ENCODE measurements around the gene TMUB1.

TMUB1 gene

GRCh38 chr7:151083071-151083823 is at the start of gene TMUB1:
Gene TMUB1, minus strand, starts transcription at chr7:151083493. Its CDS starts 930 bp downstream, at chr7:151082563.
- DNase-seq (ENCODE audit: low read depth), result peak; percentile 79

DNA sequence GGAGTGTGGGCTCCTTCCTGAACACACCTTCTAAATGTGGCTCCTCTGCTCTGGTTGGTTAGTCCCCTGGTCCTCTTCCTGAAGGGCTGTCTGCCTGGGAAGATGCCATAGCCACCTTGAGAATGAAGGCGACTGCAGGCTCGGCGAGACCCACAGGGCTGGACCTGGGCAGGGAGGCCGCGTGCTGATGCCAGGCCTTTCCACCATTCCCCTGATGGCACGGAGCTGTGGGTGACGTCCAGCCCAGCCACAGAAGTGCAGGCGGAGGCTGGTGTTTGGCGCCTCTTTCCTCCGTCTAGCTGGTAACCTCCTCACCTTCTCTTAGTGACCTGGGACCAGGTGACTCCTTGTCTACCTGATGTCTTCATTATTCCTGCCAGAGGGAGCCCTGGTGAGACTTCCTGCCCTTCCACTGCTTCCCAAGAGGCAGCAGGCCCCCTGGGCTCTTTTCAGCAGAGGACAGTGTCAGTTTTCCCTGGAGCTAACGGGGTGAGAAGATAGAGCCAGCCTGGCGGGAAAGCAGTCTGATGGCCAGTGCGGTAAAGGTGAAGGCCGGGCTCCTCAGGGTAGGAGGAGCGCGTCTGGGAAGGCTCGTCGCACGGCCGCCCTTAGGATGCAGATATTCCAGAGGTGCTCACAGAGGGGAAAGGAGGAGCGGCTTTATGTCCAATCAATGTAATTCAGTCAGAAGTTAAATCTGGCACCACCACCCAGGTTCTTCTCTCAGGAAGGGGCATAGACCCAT is 49.3 kb upstream of the TMUB1 start:
- no peak for DNase-seq (ENCODE audit: low read depth)

GRCh38 chr7:151131592-151132293 is 48.5 kb upstream of the TMUB1 start:
- DNase-seq (ENCODE audit: low read depth), result no peak

DNA sequence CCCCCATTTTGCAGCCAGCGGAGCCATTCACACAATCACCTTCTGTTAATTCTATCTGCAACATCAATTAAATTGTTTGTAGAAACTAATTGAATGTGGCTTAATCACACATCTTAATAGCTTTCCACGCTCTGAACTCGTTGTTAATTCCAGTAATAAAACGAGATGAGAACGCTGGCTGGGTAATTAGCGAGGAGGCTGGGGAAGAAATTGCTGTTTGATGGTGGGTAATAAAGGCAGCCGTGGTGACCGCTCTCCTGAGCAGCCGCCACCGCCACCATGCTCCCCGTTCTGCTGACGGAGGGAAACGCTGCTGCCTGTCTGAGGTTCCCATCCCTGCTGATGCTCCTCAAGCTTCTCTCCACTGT is 47.9 kb upstream of the TMUB1 start:
- no peak for DNase-seq (ENCODE audit: low read depth)

GRCh38 chr7:151130741-151131157 is 47.5 kb upstream of the TMUB1 start:
- no peak for DNase-seq (ENCODE audit: low read depth)

DNA sequence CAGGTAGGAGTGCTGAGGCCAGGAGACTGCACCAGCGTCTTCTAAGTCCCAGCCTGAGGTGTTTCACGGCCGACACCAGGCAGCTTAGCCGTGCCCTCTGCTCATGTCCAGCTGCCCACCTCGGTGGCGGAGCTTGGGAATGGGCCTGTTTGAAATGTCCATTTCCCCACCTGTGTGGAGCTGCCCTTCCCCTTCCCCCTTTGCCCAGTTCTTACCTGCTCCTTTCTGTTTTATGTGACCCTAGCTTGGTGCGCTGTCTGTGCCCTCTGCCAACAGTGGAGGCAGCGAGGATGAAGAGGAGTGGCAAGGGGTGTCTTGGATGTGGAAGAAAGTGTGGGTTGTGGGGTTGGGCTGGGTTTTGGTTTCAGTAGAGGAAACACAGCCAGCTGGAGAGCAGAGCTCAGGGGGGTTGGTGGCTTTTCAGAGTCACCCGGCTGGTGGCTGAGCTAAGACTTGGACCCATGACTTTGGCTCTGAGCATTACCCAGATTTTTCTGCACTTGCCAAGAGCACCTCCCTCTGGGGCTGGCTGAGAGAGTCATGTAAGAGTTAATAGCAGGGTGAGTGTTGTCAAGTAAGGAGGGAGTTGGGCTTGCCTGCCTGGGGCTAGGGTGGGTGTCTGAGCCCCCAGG is 46.8 kb upstream of the TMUB1 start:
- DNase-seq (ENCODE audit: low read depth), result no peak

DNA sequence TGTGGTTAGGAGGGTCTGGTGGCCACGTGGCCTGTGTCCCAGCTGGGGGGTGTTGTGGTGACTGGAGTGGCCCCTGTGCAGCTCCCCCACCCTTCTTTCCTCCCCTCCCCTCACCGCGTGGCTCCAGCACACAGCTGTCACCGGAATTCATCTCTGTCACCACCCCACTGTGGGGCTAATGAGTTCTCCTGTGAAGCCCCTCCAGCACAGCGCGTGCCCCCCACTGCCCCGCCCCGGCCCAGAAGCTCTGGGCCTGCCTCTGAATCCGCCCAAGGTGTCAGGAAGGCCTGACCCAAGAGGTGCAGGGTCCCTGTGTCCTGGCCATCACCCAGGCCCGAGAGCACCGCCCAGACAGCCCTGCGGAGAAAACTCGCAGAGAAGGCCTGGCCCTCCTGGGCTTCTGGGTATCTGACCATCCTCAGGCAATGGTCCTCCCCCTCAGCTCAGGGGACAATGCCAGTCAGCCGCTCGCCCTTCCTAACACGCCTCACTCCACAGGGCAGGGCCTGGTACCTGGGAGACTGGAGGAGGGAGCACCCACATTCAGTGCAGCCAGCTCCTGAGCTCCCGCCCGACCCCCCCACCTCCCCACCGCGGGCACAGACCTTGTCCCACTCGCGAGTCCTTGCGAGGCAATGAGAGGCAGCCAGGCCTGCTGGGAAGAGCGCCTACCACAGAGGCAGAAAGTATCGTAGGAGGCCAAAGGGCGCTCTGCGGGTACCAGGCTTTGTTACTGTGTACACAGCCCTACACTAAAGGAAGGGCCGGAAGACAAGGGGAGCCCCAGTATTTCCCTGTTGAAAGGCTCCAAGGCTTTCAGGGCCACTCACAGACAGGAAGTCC is 46.0 kb upstream of the TMUB1 start:
- no peak for DNase-seq (ENCODE audit: low read depth)

DNA sequence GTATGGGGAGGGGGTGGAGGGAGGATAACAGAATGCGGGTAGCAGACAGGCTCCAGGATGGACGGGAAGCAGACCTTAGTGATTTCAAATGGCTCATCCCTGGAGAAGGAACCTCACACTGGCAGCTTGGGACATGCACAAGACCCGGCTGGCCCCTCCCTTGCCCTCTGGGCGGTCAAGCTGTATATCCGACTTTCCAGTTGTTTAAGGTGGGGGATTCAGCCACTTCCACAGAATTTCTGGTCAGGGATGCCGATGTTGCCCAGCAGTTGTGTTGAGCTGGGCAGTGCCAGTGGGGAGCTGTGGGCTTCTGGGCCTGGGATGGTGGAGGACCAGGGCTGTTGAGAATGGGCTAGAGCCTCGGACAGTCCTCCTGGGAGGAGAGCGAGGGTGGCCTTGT is 45.4 kb upstream of the TMUB1 start:
- DNase-seq (ENCODE audit: low read depth), result no peak

GRCh38 chr7:151128144-151128543 is 44.9 kb upstream of the TMUB1 start:
- DNase-seq (ENCODE audit: low read depth), result no peak

DNA sequence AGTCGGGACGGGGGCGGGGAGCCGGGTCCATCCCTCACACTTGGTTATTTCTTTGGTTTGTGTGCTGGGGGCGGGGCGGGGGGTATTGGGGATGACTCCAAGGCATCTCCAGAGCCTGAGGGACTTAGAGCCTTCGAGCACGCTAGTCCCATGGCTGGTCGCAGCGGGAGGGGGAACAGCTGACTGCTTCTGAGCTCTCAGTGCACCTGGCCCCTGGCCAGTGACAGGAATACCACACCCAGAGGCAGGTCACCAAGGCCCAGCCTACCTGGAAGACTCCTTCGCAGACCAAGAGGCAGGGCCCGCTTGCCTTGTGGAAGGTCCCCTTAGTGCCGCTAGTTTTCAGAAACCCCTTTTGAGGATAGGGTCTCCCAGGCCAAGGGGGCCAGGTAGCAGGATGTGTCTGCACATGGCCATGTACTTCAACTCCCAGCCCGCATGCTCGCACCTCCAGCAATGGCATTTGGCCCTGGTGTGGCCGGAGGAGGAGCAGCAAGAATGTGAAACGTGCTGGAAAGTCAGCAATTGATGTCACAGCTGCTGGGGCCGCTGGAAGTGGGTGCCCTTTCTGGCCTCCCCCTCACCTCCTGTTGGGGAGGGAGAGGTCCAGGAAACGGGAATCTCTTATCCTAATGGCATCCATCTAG is 43.3 kb upstream of the TMUB1 start:
- no peak for DNase-seq (ENCODE audit: low read depth)

DNA sequence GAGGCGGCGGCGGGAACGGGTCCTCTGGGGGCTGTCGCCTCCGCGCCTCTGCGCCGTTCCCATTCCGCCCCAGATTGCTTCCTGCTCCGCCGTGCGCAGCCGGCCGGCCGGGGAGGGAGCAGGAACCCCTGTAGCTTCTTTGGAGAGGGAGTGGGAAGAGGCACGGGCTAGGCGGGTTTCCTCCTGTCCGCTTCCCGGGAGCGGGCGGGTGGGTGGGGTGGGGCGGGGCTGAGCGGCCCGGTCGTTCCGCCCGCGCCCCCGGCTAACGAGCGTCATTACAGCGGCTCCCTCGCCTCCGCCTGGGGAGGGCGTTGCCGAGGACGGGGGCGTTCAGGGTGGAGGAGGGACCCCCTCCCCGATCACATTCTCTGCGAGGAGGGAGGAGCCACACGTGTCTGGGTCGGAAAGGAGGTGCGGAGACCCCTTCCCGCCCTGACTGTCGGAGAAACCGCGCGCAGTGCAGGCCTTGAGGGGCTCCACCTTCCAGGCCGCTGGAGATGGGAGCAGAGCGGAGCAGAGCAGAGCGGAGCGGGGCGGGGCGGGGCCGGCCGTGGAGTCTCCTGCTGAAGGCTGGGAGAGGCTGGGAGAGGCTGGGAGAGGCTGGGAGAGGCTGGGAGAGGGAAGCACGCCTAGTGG is 42.7 kb upstream of the TMUB1 start:
- DNase-seq (ENCODE audit: low read depth), result no peak

DNA sequence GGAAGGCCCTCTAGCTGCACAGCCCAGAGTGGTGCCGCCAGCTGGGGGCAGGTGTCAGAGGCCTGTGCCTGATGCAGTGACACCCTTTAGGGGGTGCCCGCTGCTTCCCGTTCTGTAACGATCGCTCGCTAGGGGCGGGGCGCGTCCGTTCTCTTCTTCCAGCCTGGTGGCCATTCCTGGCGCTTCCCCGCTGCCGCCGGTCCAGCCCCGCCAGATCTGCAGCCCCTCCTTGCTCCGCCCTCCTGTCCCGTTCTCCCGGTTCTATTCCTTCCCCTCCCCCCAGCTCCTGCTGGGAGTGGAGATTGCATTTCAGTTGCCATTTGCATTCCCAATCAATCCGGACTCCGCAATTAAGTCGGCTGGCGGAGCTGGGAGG is 42.2 kb upstream of the TMUB1 start:
- DNase-seq (ENCODE audit: low read depth), result no peak

DNA sequence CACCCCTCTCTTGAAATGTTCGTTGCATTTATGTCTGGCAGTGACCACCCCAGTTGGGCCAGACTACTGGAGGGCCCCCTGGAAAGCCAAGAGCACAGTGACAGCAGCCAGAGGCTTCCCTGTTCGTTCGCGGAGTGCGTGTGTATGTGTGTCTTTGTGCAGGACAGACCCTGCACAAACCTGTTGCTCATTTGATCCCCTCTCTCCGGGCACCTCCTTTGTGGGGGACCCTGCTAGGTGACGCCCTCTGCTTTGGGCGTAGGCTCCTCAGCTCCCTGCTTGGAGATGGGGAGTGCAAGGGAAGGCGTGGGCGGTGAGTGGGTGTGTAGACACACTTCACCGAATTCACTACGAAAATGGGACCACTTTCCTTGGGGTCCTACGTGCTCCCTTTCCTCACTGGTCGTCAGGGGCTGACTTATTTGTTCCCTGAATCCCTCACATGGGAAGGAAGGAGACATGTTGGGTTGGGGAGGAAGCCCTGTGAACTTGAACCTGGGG is 41.7 kb upstream of the TMUB1 start:
- DNase-seq (ENCODE audit: low read depth), result no peak

DNA sequence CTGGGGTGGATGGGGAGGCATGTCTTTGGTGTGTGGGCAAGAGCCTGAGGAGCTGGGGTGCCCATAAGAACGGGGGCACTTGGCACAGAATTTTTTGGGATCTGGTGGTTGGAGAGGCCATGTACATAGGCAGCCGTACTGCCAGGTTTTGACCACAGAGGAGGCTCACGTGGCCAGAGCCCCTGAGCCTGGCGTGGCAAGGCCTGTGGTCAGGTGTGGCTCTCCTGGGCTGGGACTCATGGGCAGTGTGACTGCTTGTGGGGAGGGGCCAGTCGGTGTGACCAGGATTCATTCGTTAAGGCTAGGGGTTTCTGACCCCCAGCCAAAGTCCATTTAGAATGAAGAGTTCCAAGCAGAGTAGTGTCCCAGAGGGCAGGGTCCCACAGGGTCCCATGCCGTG is 41.2 kb upstream of the TMUB1 start:
- no peak for DNase-seq (ENCODE audit: low read depth)

DNA sequence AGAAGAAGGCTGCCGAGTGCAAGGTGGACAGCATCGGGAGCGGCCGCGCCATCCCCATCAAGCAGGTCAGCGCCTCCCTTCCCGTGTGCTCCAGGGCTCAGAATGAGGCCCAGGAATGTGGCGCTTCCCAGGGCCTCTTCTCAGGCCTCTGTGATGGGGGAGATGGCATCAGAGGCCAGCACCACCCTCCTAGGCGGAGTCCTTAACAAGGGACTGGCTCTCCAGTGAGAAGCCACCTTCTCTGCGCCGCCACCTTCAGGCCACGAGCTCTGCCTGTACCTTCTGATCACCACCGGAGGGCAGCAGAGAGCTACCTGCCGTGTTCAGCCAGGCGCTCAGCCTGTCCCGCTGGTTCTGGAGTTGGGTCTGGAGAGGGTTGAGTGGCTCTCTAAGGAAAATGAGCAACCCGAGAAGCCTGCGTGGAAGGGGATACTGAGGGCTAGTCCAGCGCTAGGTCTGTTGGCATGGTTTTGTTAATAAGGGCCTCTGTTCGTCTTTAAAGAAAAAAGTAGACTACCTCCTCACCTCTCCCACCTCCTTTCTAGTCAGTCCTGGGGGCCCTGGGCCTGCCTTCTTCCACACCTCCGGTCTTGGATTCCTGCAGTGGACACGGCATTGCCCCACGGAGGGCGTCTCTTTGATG is 40.6 kb upstream of the TMUB1 start:
- DNase-seq (ENCODE audit: low read depth), result peak; percentile 70

DNA sequence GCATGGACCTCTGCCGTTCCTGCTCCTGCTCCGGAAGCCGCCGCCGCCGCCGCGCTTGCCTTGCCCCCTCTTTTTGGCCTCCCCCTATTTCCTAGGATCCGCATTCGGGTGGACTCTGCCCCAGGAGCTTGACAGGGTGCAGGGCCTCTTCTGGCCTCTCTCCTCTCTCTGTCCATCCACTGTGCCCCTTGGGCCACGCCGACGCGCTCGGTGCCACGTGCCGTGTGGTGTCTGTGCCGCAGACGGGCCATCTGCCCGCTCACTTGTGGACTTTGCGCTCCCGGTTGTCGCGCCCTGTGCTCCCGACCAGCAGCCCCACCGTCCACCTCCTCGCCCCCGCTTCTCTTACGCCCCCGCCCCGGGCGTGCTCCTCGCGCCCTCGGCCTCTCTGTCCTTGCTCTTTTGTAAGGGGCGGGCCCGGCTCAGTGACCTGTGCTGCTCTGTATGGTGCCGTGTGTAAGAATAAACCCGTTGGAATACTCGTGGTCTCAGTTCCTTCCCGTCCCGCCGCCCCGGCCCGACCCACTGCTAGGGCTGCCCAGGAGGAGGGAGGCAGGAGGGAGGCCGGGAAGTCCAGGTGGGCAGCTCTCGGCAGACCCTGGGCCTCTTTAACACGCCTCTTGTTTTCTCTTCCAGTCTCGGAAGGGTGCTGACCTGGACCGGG is 40.0 kb upstream of the TMUB1 start:
- DNase-seq (ENCODE audit: low read depth), result no peak

GRCh38 chr7:151122796-151123157 is 39.5 kb upstream of the TMUB1 start:
- no peak for DNase-seq (ENCODE audit: low read depth)

DNA sequence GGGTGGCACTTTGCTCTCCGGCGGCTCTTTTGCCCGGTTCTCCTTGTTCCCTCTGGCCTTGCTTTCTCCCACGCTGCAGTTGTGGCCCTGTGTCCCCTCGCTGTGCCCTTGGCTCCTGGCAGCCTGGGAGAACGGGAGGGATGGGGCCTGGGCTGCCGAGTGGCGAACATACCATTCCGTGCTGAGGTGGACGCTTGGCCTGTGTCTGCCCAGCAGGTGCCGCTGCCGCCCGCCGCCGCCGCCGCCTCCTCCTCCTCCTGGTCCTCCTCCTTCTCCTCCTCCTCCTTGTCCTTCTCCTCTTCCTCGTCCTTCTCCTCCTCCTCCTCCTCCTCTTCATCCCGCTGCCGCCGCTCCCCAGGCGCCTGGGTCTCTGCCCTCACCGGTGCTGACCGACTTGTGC is 39.0 kb upstream of the TMUB1 start:
- DNase-seq (ENCODE audit: low read depth), result no peak

- DNase-seq (ENCODE audit: low read depth), result no peak
These were observed 38.3 kb upstream of the TMUB1 start for GRCh38 chr7:151121380-151122170.
